Glomerular endothelial cell (primary cell): ENCODE measurements around the gene KCNC3. TPM values are rescaled to one million over a fixed set of nuclear protein-coding genes. Genes with fewer than 3 reads are reported as not detected.

ENCODE experiments used
- DNase-seq: peaks from one replicate; pipeline ENCODE4 v3.0.0-alpha.2; 2011; ENCODE audit warnings: low read depth, low spot score; ENCODE audit errors: extremely low read depth
- total RNA-seq: library from RNA; depleted of rRNA; stranded (reverse); fragments of >200 nt; gene quantifications from 2 replicates; pipeline ENCODE4 v1.2.3, GENCODE V29; 2015

Gene KCNC3
- total RNA-seq, 1 donor from 2014 or later = 0.64 TPM

DNA sequence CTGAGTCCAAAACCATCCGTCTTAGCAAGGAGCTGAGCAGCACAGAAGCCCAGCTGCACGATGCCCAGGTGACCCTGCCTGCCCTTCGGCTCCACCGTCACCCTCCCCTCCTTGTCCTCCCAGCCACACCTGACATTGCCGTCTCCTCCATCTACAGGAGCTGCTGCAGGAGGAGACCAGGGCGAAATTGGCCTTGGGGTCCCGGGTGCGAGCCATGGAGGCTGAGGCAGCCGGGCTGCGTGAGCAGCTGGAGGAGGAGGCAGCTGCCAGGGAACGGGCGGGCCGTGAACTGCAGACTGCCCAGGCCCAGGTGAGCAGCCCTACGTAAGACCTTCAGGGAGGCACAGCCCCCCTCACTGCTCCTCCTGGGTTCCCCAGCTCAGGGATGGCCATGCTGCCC, 49.1 kb downstream of the KCNC3 start:
- no peak for DNase-seq

DNA sequence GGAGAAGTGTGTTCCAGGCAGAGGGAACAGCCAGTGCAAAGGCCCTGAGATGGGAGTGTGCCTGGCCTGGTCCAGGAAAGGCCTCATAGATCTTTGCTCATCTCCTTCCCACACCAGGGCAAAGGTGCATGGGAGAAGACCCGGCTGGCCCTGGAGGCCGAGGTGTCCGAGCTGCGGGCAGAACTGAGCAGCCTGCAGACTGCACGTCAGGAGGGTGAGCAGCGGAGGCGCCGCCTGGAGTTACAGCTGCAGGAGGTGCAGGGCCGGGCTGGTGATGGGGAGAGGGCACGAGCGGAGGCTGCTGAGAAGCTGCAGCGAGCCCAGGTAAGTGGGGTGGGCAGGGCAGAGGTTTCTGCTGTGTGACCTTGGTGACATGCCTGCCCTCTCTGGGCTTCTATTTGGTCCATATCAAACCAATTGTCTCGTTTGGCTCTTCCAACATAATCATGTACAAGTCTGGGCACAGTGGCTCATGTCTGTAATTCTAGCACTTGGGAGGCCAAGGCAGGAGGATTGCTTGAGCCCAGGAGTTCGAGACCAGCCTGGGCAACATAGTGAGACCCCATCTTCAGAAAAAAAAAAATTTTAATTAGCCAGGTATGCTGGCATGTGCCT, 51.1 kb downstream of the KCNC3 start:
- no peak for DNase-seq

DNA sequence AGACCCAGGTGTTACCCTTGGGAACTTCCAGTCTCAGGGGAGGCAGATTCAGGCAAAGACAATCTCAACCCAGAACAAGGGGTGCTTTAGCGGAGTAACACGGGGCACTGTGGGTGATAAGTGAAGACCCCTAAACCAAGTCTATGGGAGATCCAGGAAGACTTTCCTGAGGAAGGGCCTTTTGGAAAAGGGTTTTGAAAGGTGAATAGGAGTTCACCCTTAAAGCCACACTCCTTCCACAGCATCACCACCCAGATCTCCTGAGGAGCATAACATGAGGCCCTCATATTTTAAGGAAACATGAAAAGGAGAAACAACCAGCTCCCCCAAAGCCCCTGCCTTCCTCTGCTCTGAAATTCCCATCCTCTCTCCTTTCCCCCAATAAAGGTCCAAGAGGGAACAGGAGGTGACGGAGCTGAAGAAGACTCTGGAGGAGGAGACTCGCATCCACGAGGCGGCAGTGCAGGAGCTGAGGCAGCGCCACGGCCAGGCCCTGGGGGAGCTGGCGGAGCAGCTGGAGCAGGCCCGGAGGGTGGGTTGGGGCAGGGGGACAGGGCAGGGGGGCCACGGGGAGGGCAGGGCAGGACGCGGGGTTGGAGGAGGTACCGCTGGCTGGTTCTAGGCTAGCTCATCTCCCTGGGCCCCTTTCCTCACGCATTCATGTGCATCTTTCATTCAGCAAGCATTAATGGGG, 52.7 kb downstream of the KCNC3 start:
- DNase-seq = no peak

DNA sequence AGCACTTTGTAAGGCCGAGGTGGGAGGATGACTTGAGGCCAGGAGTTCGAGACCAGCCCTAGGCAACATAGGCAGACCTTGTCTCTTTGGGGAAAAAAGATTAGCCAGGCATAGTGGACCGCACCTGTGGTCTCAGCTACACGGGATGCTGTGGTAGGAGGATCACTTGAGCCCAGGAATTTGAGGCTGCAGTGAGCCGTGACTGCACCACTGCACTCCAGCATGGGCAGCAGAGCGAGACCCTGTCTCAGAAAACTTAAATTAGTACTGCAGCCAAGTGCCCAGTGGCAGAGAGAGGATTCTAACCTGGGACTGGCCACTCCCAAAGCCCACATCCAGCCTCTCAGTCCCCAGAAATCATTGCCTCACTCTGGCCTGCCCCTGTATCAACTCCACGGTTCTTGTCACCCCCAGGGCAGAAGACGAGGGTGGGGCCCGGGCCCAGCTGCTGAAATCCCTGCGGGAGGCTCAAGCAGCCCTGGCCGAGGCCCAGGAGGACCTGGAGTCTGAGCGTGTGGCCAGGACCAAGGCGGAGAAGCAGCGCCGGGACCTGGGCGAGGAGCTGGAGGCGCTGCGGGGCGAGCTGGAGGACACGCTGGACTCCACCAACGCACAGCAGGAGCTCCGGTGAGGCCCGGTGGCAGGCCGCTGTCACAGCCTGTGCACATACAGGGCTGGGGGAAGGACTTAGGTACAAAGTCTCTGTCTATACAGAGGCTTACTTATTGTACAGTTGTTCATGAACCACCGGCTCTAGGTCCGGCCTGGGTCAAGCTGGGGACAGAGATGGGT, 53.4 kb downstream of the KCNC3 start:
- DNase-seq = no peak

DNA sequence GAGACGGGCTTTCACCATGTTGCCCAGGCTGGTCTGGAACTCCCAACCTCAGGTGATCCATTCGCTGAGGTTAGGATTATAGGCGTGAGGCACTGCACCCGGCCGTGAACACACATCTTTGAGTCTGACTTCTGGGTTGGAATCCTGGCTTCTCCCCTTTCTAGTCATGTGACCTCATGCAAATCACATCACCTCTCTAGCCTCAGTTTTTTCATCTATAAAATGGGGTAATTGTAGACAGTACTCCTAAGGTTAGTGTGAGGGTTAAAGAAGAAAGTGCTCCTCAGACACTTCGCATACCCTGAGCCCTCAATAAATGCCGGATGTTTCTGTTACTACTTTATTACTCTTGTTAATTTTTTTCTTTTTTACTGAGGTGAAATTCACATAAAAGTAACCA, 55.4 kb downstream of the KCNC3 start:
- DNase-seq = no peak

DNA sequence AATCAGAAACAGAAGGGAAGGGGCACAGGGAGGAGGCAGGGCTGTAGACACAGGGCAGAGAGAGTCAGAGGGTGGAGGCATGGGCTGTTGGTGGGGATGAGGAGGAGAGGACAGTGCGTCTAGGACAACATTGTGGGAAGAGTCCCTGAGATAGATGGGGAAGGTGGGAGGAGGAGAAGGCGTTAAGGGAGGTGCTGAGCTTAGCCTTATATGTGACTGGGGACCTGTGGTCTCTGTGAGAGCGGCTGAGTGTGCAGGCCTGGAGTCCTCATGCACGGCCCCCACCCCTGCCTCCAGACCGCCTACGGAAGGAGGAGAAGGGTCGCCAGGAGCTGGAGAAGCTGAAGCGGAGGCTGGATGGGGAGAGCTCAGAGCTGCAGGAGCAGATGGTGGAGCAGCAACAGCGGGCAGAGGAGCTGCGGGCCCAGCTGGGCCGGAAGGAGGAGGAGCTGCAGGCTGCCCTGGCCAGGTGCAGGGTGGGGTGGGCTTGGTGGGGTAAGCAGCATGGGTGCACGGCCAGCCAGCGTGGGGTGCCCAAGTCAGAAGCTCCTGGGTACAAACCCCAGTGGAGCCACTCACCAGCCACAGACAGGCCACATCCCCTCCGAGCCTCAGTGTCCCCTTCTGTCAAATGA, 56.8 kb downstream of the KCNC3 start:
- no peak for DNase-seq

DNA sequence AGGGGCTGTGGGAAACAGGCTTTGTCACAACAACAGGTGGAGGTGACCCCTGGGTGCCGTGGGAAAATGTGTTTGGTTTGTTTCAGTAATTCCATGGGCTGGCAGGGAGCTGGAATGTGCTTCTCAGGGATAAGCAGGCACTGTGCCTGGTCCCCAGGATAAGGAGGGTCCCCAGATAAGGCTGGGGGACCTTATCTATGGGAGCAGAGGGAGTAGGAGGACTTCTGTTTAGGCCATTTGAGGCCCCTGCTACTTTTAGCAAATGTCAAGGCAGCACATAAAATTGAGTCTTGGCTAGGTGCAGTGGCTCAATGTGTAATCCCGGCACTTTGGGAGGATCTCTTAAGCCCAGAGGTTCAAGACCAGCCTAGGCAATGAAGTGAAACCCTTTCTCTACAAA, 59.5 kb downstream of the KCNC3 start:
- no peak for DNase-seq

DNA sequence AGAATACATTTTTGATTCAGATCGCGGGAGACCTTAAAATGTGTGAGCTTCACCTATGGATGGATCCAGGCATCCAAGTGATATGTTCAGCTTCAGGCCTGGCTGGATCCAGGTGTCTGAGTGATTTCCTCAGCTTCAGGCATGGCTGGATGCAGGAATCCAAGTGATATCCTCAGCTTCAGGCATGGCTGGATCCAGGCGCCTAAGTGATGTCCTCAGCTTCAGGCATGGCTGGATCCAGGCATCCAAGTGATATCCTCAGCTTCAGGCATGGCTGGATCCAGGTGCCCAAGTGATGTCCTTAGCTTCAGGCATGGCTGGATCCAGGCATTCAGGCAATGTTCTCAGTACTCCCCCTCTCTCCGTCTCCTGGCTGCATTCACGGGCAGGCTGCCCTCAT, 60.7 kb downstream of the KCNC3 start:
- no peak for DNase-seq

DNA sequence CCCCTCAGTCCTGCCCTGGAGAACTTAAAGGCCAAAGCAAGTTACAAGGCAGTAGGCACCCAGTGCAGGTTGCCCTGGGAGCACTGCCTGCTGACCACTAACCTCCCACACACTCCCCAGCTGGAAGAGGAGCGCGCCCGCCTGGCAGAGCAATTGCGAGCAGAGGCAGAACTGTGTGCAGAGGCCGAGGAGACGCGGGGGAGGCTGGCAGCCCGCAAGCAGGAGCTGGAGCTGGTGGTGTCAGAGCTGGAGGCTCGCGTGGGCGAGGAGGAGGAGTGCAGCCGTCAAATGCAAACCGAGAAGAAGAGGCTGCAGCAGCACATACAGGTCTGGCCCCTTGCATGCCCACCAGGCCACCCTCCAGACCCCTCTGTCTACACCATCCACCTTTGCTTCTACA, 61.1 kb downstream of the KCNC3 start:
- DNase-seq = no peak

DNA sequence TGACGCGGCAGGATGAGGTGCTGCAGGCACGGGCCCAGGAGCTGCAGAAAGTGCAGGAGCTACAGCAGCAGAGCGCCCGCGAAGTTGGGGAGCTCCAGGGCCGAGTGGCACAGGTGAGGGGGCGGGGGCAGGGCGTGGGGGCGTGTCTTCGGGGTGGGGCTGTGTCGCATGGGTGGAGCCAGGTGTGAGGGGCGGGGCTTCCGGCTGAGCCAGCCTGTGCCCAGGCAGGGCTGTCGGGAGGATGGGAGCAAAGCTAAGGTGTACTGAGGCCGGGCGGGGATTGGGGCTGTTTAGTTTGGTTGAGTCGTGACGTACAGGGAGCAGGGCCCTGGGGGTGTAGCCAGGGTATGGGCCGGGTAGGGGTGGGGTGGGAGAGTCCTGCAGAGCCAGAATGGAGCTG, 62.3 kb downstream of the KCNC3 start:
- no peak for DNase-seq

DNA sequence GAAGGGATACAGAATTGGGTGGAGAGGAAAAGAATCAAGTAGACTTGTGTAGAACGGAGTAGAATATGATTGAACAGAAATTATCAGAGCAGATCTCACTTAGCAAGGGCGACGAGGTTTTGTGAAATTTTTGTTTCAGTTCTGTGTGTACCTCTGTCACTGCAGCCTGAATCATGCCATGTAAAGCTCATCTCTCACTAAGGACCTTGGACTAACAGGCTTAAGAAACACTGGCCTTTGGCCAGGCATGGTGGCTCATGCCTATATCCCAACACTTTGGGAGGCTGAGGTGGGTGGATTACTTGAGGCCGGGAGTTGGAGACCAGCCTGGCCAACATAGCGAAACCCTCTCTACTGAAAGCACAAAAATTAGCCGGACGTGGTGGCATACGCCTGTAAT, 63.1 kb downstream of the KCNC3 start:
- no peak for DNase-seq

DNA sequence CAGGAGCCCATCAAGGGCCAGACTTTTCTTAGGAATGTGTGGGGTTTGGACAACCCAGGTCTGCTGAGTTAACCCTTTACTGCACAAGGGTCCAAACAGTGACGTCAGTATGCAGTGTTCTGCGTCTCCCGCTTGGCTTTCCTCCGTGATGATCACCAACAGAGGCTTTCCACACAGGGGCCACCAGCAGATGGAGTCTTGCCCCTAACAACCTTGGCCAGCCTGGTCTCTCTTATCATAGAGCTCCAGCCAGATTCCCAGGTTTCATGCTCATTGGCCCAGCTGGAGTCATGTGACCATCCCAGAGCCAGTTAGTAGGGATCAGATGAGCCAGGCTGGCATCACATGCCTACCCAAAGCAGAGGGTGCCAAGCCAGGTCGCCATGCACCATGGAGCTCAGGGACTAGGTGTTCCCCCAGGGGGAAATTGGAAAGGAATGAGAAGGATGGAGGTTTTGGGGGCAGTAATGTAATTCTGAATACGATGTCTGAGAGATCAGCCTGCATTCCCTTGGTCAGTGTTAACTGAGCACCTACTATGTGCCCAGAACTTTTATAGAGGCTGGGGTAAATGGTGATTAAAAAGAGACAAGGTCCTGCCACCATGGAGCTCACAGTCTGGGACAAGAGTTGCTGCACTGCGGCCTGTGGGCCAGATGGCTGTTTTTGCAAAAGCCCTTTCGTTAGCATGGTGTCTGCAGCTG, 64.5 kb downstream of the KCNC3 start:
- no peak for DNase-seq

DNA sequence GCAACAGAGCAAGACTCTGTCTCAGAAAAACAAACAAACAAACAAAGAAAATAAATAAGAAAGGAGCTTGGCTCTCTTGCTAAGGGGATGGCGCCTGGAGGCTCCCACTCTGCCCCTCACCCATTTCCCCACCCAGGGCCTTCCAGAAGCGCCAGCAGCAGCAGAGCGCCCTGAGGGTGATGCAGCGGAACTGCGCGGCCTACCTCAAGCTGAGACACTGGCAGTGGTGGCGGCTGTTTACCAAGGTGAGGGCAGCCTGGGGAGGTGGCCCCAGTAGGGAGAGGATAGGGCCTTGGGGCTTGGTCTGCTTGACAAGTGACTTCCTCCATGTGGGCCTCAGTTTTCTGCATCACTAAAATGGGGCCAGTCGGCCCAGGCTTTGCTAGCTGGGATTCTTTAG, 66.0 kb downstream of the KCNC3 start:
- DNase-seq = no peak

Other genes starting within 250 kb of the KCNC3 start
- not detected in 2 replicates for gene IZUMO2, start 166.1 kb downstream of the KCNC3 start, total RNA-seq
- gene MYH14, start 125.8 kb downstream of the KCNC3 start, total RNA-seq = 0.99 and 1.2 TPM in 2 replicates
- 0.10 and 0.70 TPM in 2 replicates for gene NAPSA, start 36.3 kb upstream of the KCNC3 start, total RNA-seq
- gene NR1H2, start 47.1 kb upstream of the KCNC3 start, total RNA-seq = 65.8 and 68.7 TPM in 2 replicates
- gene POLD1, start 55.0 kb upstream of the KCNC3 start, total RNA-seq = 24.0 and 29.4 TPM in 2 replicates
- not detected in 2 replicates for gene SPIB, start 89.6 kb upstream of the KCNC3 start, total RNA-seq
- gene MYBPC2, start 103.5 kb upstream of the KCNC3 start, total RNA-seq = not detected in 2 replicates
- gene EMC10, start 147.1 kb upstream of the KCNC3 start, total RNA-seq = 120 and 121 TPM in 2 replicates
- 0.39 TPM in 1 of 2 replicates, not detected in the other for gene GARIN5A, start 147.5 kb upstream of the KCNC3 start, total RNA-seq
- 23.9 and 30.1 TPM in 2 replicates for gene JOSD2, start 181.8 kb upstream of the KCNC3 start, total RNA-seq
- gene ASPDH, start 184.5 kb upstream of the KCNC3 start, total RNA-seq = not detected in 2 replicates
- gene LRRC4B, start 239.1 kb upstream of the KCNC3 start, total RNA-seq = not detected in 2 replicates